HT1080 (cell line): ENCODE data around the gene KAZALD1. TPM values are rescaled to one million over a fixed set of nuclear protein-coding genes. Genes with fewer than 3 reads are reported as not detected.

Experiments
- DNase-seq: peaks from one replicate; pipeline ENCODE4 v3.0.0-alpha.2; 2015; ENCODE audit warnings: low read depth
- total RNA-seq: library from RNA; depleted of rRNA; stranded (reverse); fragments of >200 nt; shearing (Covaris generic); gene quantifications from 2 replicates; pipeline ENCODE4 v1.2.3, GENCODE V29; 2014

Gene KAZALD1
- total RNA-seq, 1 experiment from 2014 or later, result 14.0 TPM

DNA sequence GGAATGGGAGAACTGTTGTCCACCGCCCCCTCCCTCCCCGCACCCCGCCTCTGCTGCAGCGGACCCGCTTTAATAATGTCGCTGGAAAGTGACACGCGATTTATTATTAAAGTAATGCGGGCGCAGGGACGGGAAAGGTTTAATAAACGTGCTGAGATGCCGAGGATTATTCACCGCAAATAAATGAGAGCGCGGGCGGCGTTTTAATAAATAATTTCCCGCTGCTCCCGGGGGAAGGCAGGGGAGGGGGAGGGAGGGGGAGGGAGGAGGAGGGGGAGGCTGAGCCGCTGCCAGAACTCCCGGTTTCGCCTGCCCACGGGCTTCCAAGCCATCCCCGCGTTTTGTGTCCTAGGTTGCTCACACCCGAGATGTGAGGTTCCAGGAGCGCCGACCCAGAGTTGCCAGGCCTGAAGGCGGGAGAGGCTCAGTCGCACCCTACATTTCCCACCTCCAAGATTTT is 5.1 kb downstream of the KAZALD1 start:
- DNase-seq, result no peak

DNA sequence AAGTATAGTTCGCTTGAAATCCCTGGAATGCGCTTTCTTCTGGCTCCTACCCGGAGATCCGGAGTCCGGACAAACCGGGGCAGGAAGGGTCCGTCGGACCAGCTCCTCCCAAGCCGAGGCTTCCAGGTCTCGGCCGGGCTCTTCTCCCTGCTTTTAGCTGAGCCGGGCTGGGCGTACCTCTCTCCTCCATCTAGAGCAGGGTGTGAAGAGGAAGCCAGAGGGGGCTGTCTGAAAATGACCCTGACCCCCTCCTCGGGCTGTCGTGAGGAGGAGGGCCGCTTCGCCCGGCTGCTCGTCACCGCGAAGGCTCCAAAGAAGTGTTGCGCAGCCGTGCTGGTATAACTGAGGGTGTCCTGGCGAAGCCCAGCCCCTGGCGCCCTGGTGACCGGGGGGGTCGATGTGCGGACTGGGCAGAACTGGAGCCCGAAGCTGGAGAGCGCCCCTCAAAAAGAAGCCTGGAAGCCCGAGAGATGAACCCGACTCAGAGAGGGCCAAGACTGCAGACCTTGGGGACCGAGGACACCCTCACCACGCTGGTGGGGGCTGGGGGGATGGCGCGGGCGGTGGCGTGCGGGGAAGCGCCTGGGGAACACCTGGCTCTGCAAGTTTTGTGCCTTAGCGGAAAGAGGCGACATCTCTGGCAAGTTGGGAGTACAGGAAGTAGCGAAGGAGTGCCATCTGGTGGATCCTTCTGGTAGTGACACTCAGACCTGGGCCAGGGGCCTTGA is 5.7 kb downstream of the KAZALD1 start:
- peak; percentile 74 for DNase-seq

DNA sequence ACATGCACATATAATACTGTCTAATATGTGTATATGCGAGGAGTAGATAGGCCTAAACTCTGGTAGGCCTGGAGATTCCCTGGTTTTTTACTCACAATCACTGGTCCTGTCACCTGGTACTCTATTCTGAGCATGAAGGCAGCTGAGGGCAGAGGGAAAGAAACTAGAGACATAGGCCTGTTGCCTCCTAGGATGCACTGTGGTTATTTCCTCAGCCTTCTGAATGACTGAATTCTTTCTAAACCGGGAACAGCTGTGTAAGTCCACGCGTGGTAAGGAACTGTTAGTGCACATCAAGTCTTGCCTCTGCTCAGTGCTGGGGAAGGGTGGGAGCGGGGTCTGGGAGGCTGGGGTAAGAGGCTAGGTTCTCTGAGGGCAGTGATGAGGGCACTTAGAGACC is 7.7 kb downstream of the KAZALD1 start:
- no peak for DNase-seq

DNA sequence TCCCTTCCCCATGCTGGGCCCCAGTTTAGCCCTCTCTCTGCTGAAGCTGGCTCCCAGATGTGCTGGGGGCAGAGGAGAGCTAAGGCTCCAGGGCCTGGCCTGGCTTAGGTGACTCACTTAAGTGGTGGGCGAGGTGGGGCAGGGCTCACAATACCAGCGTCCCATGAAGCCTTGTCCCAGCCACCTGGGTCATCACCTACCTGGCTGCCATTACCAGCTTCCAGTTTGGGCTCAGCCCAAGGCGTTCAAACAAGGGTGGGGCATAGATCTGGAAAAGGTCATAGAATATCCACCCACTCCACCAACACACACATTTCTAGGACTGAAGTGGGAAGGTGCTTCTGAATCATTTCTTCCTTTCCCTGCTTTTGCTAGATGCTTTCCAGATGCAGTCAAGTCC is 8.3 kb downstream of the KAZALD1 start:
- no peak for DNase-seq

DNA sequence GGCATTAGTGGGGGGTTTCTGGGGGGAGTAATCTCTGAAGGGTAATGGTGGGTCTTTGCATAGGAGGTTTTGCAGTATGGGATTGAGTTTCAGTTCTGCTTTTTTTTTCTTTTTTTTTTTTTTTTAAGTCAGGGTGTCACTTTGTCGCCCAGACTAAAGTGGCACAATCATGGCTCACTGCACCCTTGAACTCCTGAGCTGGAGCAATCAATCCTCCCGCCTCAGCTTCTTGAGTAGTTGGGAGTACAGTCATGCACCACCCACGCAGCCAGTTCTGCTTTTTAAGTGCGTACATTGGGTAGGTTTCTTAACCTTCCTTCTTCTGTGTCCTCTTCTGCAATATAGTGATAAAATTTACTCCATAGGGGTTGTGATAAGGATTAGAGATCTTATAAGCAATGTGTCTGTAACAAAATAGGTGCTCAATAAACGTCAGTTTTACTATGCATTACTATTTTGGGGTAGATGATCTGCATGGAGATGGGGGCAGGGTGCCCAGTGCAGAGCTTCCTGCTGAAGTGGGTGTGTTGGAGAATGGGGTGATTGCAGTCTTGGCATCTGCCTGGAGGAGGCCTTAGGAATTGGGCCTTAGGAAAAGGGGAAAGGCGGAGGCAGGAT is 9.6 kb downstream of the KAZALD1 start:
- DNase-seq, result no peak

DNA sequence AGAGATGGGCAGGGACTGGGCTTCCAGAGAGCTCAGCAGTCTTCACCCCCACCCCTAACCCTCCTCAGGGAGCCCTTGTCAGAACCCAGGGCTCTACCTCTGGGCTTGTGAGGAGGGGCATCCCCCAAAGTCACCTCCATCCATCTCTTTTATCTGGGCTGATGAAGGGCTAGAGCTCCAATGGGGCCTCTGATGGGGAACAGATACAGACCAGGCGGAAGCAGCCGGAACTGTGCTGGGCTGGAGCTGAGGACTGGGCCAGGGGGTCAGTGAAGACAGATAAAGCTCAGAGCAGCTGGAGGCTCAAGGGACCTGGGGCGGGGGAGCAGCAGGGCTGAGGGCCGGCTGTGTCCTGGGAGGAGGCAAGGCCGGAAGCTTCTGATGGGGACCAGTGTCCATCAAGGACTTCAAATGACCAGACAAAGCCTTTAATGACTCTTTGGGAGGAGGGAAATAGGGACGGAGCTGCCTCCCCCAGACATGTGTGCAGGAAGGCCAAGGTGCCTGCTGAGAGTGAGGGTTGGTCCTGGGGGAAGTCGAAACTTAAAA is 10.2 kb downstream of the KAZALD1 start:
- no peak for DNase-seq

DNA sequence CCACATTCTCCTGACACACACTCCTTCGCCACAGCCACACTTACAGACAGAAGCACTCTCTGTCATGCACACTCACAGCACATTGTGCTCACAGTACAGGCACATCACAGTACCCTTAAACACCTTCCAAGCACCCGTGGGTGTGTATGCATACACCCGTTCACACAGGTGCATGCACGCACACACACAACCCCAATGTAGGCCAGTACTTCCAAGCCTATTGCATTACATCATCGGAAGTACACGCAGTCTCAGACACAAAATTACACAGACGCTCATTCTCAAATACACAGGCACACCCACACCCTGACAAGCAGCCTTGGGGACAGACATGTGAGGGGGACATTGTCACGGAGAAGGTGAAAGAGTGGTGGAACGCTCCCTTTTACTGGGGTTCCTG is 11.1 kb downstream of the KAZALD1 start:
- DNase-seq, result no peak

DNA sequence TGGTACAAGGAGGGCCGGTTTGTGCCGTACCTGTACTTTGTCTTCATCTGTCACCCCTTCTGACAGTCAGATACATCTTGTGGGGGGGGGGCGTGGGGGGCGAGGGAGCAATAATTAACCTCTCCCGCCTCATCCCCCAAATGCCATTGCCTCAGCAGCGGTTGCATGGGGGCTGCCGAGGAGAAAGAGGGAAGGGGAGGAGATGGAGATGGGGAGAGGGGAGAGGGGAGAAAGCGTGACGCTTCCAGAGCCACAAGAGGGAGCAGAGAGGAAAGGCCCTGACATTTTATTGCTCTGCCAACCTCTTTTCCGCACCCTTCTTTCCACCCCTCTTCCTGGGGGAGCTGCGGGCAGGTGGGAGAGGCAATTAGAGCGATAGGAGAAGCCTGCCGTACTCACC is 11.8 kb downstream of the KAZALD1 start:
- DNase-seq, result no peak

DNA sequence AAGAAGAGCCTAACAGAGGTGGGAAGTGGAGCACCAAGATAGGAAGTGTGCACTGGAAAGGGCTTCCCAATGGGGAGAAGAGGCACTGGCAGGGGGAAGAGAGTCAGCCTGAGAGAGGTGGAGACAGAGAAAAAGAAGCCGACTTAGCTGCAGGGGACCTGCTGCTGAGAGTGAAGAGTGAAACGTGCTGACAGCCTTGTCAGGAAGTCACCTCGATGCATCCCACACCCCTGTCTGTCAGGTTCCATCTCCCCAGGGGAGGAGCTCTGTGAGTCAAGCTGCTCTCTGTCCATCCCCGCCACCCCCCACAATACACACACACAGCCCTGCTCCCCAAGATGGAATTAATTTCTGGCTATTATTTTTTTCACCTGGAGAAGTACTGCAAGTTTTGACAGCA is 14.0 kb downstream of the KAZALD1 start:
- no peak for DNase-seq

DNA sequence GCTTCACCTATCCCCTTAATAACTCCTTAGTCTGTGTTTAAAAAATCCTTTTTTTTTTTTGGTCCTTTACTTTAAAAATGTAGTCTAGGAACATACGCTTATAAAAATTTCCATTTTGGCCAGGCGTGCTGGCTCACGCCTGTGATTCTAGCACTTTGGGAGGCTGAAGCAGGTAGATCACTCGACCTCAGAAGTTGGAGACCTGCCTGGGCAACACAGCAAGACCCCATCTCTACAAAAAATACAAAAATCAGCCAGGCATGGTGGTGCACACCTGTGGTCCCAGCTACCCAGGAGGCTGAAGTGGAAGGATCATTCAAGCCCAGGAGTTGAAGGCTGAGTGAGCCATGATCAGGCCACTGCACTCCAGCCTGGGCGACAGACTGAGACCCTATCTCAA is 14.8 kb downstream of the KAZALD1 start:
- no peak for DNase-seq

DNA sequence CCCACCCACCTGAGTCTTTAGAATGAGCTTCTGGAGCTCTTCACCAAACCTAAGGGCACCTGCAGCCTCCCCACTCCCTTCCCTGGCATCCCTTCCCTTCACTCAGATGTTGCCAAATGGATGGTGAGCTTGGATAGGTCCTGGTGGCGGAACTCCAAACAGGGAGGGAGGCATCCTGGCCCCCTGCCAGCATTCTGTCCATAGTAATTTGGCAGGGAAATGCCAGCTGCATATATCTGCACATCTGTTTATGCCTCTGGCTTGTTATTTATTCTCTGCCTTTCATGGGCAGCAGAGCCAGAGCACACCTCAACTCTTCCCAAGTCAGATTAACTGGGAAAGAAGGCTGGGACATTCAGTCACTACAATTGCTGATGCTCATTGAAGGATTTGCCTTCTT is 18.1 kb downstream of the KAZALD1 start:
- no peak for DNase-seq

DNA sequence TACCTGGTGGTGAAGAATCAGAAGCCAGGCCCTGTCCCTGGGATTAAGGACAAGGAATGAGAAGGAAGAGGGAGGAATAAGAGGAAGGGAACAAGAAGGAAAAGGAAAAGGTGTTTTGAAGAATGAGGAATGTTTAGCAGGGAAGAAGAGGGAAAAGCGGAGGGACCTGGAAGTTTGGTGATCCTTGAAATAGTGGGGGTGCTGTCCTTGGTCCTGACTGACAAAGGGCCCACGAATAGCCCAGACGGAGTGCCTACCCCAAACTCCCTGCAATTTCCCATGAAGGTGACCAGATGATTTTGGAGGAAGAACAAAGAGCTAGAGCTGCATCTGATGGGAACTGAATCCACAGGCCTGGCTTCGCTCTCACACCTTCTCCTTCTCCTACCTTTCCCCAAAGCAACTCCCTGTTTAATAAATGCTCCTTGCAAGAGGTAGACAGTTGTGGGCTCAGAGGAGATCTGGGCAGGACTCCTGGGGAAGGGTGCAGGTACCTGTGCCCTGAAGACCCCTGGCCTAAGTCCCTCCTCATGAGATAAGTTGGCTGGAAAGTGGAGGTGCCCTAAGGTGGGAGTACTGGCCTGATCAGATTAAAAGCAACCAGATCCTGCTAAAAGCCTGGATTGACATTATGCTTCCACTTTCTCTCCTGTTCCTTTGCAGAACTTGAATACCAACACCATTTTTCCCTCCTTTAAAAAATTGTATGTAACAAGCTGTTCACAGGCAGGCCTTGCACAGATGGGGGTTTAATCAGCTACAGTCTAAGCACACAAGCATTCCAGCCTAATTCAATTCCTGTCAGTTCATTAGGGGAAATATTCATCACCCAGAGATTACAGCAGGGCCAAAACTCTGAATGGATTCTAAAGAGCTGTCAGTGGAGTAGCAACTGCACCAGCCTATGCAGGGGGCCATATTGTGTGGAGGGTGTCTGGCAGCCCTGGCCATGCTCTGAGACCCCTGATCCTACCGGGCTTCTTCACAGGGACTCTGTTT is 19.4 kb downstream of the KAZALD1 start:
- no peak for DNase-seq

DNA sequence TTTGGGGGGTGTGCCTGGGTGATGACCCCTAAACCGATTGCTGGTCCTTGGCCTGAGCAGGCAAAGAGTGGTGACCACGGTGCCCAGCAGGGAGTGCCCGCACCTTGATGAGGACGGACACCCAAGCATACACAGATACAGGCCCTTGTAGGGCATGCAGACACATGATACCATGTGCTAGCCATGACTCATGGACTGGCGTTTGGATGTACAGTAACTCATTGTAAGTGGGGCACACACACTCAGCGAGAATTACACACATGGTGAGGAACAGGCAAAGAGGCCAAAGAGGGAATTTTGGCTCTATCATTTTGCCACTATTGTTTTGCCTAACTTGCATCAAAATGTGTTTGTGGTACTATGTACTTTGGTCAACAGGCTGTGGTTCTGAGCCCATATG is 24.1 kb downstream of the KAZALD1 start:
- peak; percentile 59 for DNase-seq

DNA sequence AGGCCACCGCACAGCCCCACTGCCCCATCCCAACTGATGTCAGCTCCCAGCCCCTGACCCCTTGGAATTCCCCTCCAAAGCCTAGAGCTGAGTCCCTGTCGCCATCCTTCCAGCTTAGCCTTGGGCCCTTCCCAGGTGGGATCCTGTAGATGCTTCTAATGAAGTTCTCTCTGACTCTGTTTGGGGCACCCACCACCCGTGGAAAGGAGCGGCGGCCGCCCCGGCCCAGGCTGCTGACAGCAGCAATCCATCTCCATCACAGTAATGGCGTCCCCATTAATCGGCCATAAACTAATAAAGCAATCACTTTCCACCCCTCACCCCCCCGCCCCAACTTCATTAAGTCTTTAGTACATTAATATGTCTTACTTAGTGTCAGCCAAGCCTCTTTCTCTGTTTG is 25.6 kb downstream of the KAZALD1 start:
- DNase-seq, result no peak

DNA sequence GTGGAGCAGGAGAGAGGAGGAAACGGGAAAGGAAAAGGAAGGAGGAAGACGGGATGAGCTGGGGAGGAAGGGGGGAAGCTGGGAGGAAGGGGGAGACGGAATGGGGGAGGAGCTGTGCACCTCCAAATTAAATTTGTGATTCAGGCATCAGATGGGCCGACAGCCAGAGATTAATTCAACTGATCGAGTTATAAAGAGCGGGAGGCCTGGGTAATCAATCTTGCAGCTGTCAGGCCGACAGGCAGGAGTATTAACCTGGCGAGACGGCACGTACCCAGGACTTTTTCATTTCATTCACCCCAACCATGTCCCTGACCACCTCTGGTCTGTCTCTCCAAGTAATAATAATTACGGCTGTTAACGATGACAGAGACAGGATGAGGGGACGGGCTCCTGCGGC is 26.2 kb downstream of the KAZALD1 start:
- no peak for DNase-seq

DNA sequence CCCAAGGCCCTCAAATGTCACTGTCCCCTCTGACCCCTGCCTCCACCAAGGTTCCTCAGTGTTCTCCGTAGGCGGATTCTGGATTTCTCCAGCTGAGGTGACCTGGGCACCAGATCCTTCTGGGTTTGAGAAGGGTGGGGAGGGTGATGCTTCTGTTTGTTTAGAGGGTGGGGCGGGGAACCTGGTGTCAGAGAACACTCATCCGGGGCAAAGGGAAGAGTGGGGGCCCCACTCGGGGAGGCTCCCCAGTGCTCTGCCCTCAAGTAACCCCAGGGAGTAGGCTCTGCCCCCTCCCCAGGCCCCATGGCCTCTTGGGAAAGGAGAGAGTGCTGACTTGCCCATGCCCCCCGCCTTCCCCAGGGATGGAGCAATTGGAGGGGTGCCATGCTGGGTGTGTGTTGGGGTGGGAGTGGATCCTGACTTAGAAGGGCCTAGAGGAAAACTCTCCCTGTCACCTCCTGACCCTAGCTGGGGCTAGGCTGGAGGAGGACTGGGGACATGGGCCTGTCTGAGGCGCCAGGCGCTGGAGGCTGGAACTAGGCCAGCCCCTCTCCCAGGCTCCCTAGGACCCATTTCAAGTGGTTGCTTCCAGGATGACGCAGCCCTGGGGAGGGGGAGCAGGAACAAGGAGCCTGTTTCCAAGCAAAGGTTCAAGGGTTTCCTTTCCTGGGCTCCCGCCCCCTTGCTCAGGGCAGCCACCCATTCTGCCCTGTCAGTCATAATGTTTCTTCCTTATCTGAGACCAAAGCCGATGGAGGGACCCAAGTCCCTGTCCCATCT is 27.9 kb downstream of the KAZALD1 start:
- no peak for DNase-seq

DNA sequence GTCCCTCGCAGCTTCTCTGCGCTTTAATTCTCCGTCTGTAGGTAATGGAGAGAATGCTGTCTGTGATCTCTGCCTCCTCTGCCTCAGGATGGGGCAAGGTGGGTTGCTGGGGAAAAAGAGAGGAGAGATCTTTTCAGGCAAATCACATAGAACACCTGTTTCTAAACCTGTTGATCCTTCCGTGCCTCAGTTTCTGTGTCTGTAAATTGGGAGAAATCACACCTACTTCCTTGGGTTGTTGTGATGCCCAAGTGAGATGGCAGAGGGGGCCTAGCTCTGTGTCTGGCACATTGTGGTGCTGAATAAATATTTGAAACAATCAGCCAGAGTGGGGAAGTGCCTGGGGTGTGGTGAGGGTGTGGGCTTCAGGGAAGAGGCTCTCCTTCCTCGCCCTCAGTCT is 28.8 kb downstream of the KAZALD1 start:
- no peak for DNase-seq

DNA sequence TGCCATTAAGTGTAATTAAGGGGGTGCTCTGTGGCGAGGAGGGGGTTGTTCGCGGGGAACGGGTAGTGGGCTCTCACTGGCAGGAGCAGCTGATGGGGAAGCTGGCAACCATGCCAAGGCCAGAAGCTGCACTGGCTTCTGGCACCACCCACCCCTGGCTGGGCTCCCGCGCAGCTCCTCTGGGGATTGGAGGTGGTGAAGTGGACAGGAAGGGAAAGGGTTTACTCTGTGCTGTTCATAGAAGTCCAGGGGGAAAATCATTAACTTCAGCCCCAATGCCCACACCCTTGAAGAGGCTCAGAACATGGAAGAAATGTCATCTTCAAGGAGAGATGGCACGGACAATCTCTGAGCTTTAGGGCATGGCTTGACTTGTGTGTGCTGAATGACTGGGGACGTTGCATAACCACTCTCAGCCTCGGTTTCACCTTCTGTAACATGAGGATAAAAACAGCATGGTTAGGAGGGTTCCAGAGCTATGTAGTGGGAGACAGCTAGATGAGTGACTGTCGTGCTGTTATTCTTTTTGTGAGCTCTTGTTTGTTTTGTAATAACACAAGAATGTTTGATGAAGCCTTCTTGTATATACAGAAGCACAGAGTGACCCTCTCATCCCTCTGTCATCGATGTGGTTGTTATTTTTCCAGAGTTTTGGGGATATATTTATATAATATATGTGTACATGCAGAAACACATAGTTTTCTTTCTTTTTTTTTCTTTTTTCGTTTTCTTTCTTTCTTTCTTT is 29.9 kb downstream of the KAZALD1 start:
- no peak for DNase-seq

DNA sequence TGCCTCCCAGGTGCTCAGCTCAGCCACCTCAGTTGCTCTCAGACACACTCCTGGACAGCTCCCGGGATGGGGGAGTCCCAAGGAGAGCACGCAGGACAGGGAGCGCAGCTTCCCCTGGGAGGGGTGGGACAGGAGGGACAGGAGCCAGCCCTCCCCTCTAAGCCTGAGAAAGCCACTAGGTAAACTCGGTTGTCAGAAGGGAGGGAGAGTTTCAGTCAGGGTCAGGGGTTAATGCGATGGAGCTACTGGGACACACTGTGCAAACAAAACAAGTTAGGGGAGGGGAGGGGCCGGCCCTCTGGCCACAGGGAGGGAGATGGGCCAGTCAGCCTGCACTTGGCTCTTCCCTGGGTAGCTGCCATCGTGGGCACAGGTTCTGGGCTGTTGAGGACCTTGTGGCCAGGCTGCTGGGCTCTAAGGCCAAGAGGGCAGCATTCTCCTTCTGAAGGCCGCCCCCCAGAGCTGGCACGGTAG is 31.1 kb downstream of the KAZALD1 start:
- no peak for DNase-seq
